Lung (tissue), 12 donors: ENCODE data around the gene WDR55. TPM values are rescaled to one million over a fixed set of nuclear protein-coding genes. Genes with fewer than 3 reads are reported as not detected.

Source experiments
- ATAC-seq: fragments of 200-7000 bp; cut with Tn5 transposase; one replicate; pipeline ENCODE4 v1.9.1; 2020; ENCODE audit warnings: moderate number of reproducible peaks; ENCODE audit not compliant: insufficient read depth, low FRiP score
- DNase-seq, 3 donors: peaks; one replicate each; pipeline ENCODE4 v3.0.0-alpha.2; 2013 to 2017
- H3K27ac ChIP-seq, 2 donors: one replicate each; pipeline ENCODE4 v1.5.1; 2013; ENCODE audit warnings: mild to moderate bottlenecking in 2 of 2, moderate library complexity in 2 of 2, control low read depth in 1 of 2, inconsistent platforms in 1 of 2, low read depth in 1 of 2, low read length in 1 of 2
- H3K27me3 ChIP-seq, 3 donors: one replicate each; pipeline ENCODE4 v1.5.1; 2013; ENCODE audit warnings: low read length in 2 of 3; ENCODE audit not compliant: control insufficient read depth in 3 of 3, insufficient read depth in 3 of 3
- H3K36me3 ChIP-seq, 4 donors: one replicate each; pipeline ENCODE4 v1.5.1; 2013; ENCODE audit warnings: low read length in 4 of 4, mild to moderate bottlenecking in 1 of 4, moderate library complexity in 1 of 4; ENCODE audit not compliant: control insufficient read depth in 4 of 4, insufficient read depth in 4 of 4
- H3K4me1 ChIP-seq, 5 donors: one replicate each; pipeline ENCODE4 v1.5.1; 2013; ENCODE audit warnings: low read length in 5 of 5, mild to moderate bottlenecking in 2 of 5, moderate library complexity in 1 of 5; ENCODE audit not compliant: control insufficient read depth in 5 of 5, insufficient read depth in 5 of 5
- H3K4me3 ChIP-seq: one replicate; pipeline ENCODE4 v1.5.1; 2013; ENCODE audit warnings: mild to moderate bottlenecking, control low read depth, moderate library complexity
- H3K9ac ChIP-seq, 2 donors: one replicate each; pipeline ENCODE4 v1.5.1; 2013; ENCODE audit warnings: low read length in 2 of 2, control low read depth in 1 of 2; ENCODE audit not compliant: insufficient read depth in 1 of 2
- H3K9me3 ChIP-seq, 4 donors: one replicate each; pipeline ENCODE4 v1.5.1; 2013; ENCODE audit warnings: low read length in 3 of 4, mild to moderate bottlenecking in 1 of 4, moderate library complexity in 1 of 4; ENCODE audit not compliant: control insufficient read depth in 4 of 4, insufficient read depth in 3 of 4
- WGBS, 2 donors: extraction: QIAGEN DNeasy Blood & Tissue Kit; methylation state at CpG; one replicate each; pipeline ENCODE4 v1.1.7; 2013; 5-methylcytosine and 5-hydroxymethylcytosine counted together
- polyA plus RNA-seq, 2 donors: library from polyadenylated mRNA; stranded (reverse); fragments of 200-250 nt; gene quantifications; one replicate each; pipeline ENCODE4 v1.2.1, GENCODE V29; 2013
- total RNA-seq, 2 donors: library from RNA; depleted of rRNA in 1 of 2; stranded (reverse); fragments of >200 nt in 1 of 2; gene quantifications; one replicate each; pipeline ENCODE4 v1.2.1, GENCODE V29; 2014 to 2021
- TF ChIP-seq, protein P1 (sequence below): IDR thresholded peaks from 2 replicates; pipeline ENCODE4 v1.5.1; 2012; ENCODE audit warnings: mild to moderate bottlenecking; ENCODE audit errors: control extremely low read depth, extremely low read depth
- donor health status: control.
- donor health status: control.
- donor health status: Bipolar disorder and iron deficiency.
- donor health status: healthy.
- donor health status: DM: yes; HTN: yes; CAD: no.

Gene WDR55
- total and polyA plus RNA-seq, 4 donors = 15.0 to 25.5 (median 17.2) TPM

DNA sequence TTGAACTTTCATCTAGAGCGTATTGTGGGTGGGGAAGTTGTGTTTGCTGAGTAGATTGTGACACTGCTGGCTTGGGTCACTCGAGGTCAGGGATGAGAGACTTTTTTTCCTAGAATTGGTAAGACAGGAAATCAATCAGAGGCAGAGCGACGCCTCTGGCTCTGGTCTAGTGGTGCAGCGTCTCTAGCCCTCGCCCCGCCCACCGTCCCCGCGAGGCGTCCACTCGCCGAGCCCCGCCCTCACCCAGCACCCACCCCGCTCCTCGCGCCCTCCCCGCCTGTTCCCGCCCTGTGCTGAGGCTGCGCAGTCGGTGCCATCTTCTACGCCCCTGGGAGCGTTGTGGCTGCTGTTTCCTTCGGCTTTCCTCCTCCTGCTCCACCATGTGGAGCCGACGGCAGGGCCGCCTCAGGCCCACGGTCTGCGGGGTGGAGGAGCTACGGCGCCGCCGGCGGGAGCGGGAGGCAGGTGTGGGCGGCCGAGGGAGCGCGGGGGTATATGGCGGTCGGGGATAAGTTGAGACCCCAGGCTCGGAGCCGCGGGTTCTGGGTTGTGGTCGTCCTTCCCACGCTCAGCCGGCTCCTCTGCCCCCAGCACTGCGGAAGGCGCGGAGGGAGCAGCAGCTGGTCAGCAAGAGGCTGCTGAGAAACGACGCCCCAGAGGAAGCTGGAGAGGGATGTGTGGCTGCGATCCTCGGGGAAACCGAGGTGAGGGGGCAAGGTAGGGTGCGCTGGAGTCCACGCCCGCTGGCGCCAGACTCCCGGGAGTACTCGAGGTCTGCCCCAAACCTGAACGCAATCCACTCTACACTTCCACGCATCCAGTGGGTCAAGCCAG is 25.3 kb upstream of the WDR55 start, which contains the start of gene TMCO6:
TMCO6 (plus strand) TSS at position 304 of the 834 bp plus-strand sequence; CDS start at position 381, 77 bp downstream.
- peak; percentile 99 for ATAC-seq

DNA sequence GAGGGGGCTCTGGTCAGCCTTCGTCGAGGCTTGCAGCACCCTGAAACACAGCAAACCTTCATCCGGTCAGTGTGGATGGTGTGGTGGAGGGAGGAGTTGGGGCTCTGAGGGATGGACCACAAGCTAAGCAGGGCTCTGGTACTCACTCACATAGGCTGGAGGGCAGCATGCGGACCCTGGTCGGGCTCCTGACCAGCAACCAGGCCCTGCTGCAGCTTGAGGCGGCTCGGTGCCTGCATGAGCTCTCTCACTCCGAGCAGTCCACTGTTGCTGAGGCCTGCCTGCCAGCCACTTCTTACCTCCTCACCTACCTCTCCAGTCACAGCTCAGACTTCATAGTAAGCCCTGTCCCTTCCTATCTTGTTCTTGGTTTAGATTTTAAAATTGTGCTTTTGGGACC is 23.0 kb upstream of the WDR55 start:
- Histone ChIP-seq H3K4me3 (no peak overlapping the region), H3K4me1 (peaks cover 2 to 17% (median 8%) of the 10 kb centered on the region in 5 donors), H3K9me3 (no peaks in the 10 kb centered on the region), H3K9ac (no peak overlapping the region), H3K27ac (no peak overlapping the region), H3K27me3 (no peaks in the 10 kb centered on the region), H3K36me3 (peaks cover 0 to 26% (median 23%) of the 10 kb centered on the region in 4 donors)
- no peak for ATAC-seq
- DNase-seq = no peak
- TF ChIP-seq, protein P1, sequence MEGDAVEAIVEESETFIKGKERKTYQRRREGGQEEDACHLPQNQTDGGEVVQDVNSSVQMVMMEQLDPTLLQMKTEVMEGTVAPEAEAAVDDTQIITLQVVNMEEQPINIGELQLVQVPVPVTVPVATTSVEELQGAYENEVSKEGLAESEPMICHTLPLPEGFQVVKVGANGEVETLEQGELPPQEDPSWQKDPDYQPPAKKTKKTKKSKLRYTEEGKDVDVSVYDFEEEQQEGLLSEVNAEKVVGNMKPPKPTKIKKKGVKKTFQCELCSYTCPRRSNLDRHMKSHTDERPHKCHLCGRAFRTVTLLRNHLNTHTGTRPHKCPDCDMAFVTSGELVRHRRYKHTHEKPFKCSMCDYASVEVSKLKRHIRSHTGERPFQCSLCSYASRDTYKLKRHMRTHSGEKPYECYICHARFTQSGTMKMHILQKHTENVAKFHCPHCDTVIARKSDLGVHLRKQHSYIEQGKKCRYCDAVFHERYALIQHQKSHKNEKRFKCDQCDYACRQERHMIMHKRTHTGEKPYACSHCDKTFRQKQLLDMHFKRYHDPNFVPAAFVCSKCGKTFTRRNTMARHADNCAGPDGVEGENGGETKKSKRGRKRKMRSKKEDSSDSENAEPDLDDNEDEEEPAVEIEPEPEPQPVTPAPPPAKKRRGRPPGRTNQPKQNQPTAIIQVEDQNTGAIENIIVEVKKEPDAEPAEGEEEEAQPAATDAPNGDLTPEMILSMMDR = no peak
- WGBS, 2 donors = 92 to 95% methylated on average over 8 of the region's 8 CpGs

More for the DNA sequence above, 25.3 kb upstream of the WDR55 start, which contains the start of gene TMCO6:
- peak within 1 kb of the TSS; percentile 88 to 96 for H3K27ac ChIP-seq
- DNase-seq = peak; percentile 96 to 97 (median 97)
- H3K9ac ChIP-seq = peak within 1 kb of the TSS in 1 of 2 donors; percentile 89
- no peaks in the 10 kb centered on the region for H3K9me3 ChIP-seq
- 1% methylated on average over 61 to 63 of the region's 63 CpGs for WGBS, 2 donors
- peaks cover 0 to 11% (median 4%) of the 10 kb centered on the region in 5 donors for H3K4me1 ChIP-seq
- H3K27me3 ChIP-seq = peaks cover 0 to 2% (median 0%) of the 10 kb centered on the region in 3 donors
- peaks cover 0 to 18% (median 15%) of the 10 kb centered on the region in 4 donors for H3K36me3 ChIP-seq
- TF ChIP-seq, protein P1 = peak; percentile 18
- peak within 1 kb of the TSS; percentile 89 for H3K4me3 ChIP-seq

DNA sequence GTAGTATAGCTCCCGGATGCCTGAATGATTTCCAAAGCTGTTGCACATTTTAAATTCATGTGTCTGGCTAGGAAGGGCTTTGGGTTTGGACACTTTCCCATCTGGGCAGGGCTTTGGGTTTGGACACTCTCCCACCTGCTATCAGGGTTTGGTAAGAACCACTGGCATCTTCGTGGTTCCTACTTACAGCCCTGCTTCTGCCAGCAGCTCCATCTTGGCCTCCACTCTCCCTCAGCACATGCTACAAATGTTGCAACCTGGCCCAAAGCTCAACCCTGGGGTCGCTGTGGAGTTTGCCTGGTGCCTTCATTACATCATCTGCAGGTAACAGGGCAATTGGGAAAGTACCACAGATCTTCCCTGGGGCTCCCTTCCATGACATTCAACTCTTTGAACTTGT is 22.0 kb upstream of the WDR55 start:
- 61 to 66% methylated on average over 3 of the region's 3 CpGs for WGBS, 2 donors
- DNase-seq (no peak), ATAC-seq (no peak)
- peaks cover 0 to 26% (median 23%) of the 10 kb centered on the region in 4 donors for H3K36me3 ChIP-seq
- no peaks in the 10 kb centered on the region for H3K27me3 ChIP-seq
- no peak overlapping the region for H3K27ac ChIP-seq
- H3K4me3 ChIP-seq = no peak overlapping the region
- H3K4me1 ChIP-seq = peaks cover 3 to 20% (median 8%) of the 10 kb centered on the region in 5 donors
- no peaks in the 10 kb centered on the region for H3K9me3 ChIP-seq
- TF ChIP-seq, protein P1 = no peak
- H3K9ac ChIP-seq = no peak overlapping the region
